Measurements from ENCODE around the gene PREX1.

The PREX1 gene

DNA sequence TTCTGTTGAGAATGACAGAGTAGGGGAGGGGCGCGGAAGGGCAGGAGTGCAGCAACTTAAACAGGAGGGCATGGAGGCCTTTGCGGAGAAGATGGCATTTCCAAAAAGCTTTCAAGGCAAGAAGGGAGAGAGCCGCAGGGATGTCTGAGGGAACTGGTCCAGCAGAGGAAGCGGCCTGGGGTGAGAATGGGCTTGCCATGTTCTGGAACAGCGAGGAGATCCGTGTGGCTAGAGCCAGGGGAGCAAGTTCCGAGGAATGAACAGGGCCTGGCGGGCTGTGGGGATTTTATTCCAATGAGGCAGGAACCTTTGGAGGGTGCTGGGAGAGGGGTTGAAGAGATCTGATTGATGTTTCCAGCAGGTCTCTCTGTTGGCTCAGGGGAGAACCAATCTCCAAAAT is 86.1 kb downstream of the PREX1 start:
- TF ChIP-seq, protein P1, sequence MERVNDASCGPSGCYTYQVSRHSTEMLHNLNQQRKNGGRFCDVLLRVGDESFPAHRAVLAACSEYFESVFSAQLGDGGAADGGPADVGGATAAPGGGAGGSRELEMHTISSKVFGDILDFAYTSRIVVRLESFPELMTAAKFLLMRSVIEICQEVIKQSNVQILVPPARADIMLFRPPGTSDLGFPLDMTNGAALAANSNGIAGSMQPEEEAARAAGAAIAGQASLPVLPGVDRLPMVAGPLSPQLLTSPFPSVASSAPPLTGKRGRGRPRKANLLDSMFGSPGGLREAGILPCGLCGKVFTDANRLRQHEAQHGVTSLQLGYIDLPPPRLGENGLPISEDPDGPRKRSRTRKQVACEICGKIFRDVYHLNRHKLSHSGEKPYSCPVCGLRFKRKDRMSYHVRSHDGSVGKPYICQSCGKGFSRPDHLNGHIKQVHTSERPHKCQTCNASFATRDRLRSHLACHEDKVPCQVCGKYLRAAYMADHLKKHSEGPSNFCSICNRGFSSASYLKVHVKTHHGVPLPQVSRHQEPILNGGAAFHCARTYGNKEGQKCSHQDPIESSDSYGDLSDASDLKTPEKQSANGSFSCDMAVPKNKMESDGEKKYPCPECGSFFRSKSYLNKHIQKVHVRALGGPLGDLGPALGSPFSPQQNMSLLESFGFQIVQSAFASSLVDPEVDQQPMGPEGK (CRISPR knock-in tag; IDR thresholded peaks at IDR 0.05; ENCODE audit: borderline replicate concordance): no peak
- TF ChIP-seq, protein P2, sequence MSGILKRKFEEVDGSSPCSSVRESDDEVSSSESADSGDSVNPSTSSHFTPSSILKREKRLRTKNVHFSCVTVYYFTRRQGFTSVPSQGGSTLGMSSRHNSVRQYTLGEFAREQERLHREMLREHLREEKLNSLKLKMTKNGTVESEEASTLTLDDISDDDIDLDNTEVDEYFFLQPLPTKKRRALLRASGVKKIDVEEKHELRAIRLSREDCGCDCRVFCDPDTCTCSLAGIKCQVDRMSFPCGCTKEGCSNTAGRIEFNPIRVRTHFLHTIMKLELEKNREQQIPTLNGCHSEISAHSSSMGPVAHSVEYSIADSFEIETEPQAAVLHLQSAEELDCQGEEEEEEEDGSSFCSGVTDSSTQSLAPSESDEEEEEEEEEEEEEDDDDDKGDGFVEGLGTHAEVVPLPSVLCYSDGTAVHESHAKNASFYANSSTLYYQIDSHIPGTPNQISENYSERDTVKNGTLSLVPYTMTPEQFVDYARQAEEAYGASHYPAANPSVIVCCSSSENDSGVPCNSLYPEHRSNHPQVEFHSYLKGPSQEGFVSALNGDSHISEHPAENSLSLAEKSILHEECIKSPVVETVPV (CRISPR knock-in tag; IDR thresholded peaks at IDR 0.05): no peak
- no peak for TF ChIP-seq ISL1 (CRISPR knock-in tag; IDR thresholded peaks at IDR 0.05)
- TF ChIP-seq, protein P3, sequence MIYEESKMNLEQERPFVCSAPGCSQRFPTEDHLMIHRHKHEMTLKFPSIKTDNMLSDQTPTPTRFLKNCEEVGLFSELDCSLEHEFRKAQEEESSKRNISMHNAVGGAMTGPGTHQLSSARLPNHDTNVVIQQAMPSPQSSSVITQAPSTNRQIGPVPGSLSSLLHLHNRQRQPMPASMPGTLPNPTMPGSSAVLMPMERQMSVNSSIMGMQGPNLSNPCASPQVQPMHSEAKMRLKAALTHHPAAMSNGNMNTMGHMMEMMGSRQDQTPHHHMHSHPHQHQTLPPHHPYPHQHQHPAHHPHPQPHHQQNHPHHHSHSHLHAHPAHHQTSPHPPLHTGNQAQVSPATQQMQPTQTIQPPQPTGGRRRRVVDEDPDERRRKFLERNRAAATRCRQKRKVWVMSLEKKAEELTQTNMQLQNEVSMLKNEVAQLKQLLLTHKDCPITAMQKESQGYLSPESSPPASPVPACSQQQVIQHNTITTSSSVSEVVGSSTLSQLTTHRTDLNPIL (CRISPR knock-in tag; IDR thresholded peaks at IDR 0.05; ENCODE audit: low read depth): no peak
- TF ChIP-seq ZNF70 (CRISPR knock-in tag; IDR thresholded peaks at IDR 0.05): no peak
- TF ChIP-seq TCF4 (CRISPR knock-in tag; IDR thresholded peaks at IDR 0.05; ENCODE audit: borderline replicate concordance): no peak
- no peak for TF ChIP-seq CSDC2 (CRISPR knock-in tag; IDR thresholded peaks at IDR 0.05)
- TF ChIP-seq ZFP30 (CRISPR knock-in tag; IDR thresholded peaks at IDR 0.05): no peak
- TF ChIP-seq TOX (CRISPR knock-in tag; IDR thresholded peaks at IDR 0.05; ENCODE audit: borderline replicate concordance): no peak
- no peak for TF ChIP-seq ZFP3 (CRISPR knock-in tag; IDR thresholded peaks at IDR 0.05)
- TF ChIP-seq, protein P4, sequence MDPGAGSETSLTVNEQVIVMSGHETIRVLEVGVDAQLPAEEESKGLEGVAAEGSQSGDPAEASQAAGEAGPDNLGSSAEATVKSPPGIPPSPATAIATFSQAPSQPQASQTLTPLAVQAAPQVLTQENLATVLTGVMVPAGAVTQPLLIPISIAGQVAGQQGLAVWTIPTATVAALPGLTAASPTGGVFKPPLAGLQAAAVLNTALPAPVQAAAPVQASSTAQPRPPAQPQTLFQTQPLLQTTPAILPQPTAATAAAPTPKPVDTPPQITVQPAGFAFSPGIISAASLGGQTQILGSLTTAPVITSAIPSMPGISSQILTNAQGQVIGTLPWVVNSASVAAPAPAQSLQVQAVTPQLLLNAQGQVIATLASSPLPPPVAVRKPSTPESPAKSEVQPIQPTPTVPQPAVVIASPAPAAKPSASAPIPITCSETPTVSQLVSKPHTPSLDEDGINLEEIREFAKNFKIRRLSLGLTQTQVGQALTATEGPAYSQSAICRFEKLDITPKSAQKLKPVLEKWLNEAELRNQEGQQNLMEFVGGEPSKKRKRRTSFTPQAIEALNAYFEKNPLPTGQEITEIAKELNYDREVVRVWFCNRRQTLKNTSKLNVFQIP (CRISPR knock-in tag; IDR thresholded peaks at IDR 0.05; ENCODE audit: borderline replicate concordance, low read depth): no peak
- no peak for TF ChIP-seq ARNTL (CRISPR knock-in tag; IDR thresholded peaks at IDR 0.05; ENCODE audit: borderline replicate concordance, low read depth)
- no peak for TF ChIP-seq ESRRG (CRISPR knock-in tag; IDR thresholded peaks at IDR 0.05)
- no peak for TF ChIP-seq GLIS3 (CRISPR knock-in tag; IDR thresholded peaks at IDR 0.05)
- TF ChIP-seq, protein P5, sequence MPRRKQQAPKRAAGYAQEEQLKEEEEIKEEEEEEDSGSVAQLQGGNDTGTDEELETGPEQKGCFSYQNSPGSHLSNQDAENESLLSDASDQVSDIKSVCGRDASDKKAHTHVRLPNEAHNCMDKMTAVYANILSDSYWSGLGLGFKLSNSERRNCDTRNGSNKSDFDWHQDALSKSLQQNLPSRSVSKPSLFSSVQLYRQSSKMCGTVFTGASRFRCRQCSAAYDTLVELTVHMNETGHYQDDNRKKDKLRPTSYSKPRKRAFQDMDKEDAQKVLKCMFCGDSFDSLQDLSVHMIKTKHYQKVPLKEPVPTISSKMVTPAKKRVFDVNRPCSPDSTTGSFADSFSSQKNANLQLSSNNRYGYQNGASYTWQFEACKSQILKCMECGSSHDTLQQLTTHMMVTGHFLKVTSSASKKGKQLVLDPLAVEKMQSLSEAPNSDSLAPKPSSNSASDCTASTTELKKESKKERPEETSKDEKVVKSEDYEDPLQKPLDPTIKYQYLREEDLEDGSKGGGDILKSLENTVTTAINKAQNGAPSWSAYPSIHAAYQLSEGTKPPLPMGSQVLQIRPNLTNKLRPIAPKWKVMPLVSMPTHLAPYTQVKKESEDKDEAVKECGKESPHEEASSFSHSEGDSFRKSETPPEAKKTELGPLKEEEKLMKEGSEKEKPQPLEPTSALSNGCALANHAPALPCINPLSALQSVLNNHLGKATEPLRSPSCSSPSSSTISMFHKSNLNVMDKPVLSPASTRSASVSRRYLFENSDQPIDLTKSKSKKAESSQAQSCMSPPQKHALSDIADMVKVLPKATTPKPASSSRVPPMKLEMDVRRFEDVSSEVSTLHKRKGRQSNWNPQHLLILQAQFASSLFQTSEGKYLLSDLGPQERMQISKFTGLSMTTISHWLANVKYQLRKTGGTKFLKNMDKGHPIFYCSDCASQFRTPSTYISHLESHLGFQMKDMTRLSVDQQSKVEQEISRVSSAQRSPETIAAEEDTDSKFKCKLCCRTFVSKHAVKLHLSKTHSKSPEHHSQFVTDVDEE (CRISPR knock-in tag; IDR thresholded peaks at IDR 0.05): no peak
- no peak for TF ChIP-seq ZC3H10 (CRISPR knock-in tag; IDR thresholded peaks at IDR 0.05)
- no peak for TF ChIP-seq OSR1 (CRISPR knock-in tag; IDR thresholded peaks at IDR 0.05)
- TF ChIP-seq ZNF8 (CRISPR knock-in tag; IDR thresholded peaks at IDR 0.05): no peak
- no peak for ATAC-seq

DNA sequence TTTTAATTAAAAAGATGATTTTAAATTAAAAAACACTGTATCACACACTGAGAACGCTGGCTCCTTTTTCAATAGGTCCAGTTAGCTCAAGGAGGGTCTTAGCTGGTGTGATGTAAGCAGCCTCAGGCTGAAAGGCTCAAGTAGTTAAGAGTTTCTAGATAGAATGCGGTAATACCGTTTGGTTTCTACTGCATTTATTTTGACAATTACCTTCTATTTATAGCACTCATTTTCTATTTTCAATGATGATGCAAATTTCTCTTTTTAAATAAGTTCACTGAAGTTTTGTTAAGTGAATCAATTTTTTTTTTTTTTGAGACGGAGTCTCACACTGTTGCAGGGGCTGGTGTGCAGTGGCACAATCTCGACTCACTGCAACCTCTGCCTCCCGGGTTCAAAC is 87.1 kb downstream of the PREX1 start:
- TF ChIP-seq OSR1 (CRISPR knock-in tag; IDR thresholded peaks at IDR 0.05): no peak
- no peak for TF ChIP-seq TOX (CRISPR knock-in tag; IDR thresholded peaks at IDR 0.05; ENCODE audit: borderline replicate concordance)
- no peak for TF ChIP-seq GLIS3 (CRISPR knock-in tag; IDR thresholded peaks at IDR 0.05)
- no peak for TF ChIP-seq RARB (CRISPR knock-in tag; IDR thresholded peaks at IDR 0.05)
- no peak for TF ChIP-seq ZFP3 (CRISPR knock-in tag; IDR thresholded peaks at IDR 0.05)
- TF ChIP-seq ZC3H10 (CRISPR knock-in tag; IDR thresholded peaks at IDR 0.05): no peak
- no peak for TF ChIP-seq ZNF565 (CRISPR knock-in tag; conservative IDR thresholded peaks at IDR 0.05; ENCODE audit: low read depth)
- TF ChIP-seq, protein P5 (CRISPR knock-in tag; IDR thresholded peaks at IDR 0.05): no peak
- TF ChIP-seq, protein P1 (CRISPR knock-in tag; IDR thresholded peaks at IDR 0.05; ENCODE audit: borderline replicate concordance): no peak
- no peak for TF ChIP-seq ESRRG (CRISPR knock-in tag; IDR thresholded peaks at IDR 0.05)
- TF ChIP-seq ARNTL (CRISPR knock-in tag; IDR thresholded peaks at IDR 0.05; ENCODE audit: borderline replicate concordance, low read depth): no peak
- no peak for ATAC-seq
